DMS114 treated with DMSO at 0.1 percent for 48 hours (cell line): ENCODE measurements around the gene C15orf62.

Experiments
- DNase-seq: peaks from one replicate; lab custom pipeline; 2025; ENCODE audit not compliant: unreplicated experiment; lab: John Stamatoyannopoulos, UW

C15orf62 gene

DNA sequence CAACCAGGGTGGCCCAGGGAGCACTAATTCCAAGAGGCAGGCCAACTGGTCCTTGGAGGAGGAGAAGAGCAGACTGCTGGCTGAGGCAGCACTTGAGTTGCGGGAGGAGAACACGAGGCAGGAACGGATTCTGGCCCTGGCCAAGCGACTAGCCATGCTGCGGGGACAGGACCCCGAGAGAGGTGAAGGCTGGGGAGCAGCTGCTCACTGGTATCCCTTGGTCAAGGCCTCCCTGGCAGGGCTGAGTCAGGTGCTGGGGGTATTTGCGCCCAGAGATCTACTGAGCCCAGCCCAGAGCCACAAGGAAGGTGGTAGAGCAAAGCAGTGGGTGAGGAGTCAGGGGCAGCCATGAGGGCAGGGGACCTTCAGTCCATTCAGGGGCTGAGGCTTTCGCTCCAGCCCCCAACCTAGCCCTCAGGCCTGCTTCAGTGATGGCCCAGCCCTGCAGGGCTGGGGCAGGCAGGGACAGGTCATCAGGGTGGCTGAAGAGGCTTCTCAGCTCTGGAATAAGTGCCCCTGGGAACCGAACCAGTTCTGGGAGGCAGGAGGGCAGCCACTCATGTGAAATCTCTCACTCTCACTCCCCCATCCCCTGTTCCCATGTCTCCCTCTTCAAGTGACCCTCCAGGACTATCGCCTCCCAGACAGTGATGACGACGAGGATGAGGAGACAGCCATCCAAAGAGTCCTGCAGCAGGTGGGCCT is 43.1 kb downstream of the C15orf62 start:
- DNase-seq, result no peak

DNA sequence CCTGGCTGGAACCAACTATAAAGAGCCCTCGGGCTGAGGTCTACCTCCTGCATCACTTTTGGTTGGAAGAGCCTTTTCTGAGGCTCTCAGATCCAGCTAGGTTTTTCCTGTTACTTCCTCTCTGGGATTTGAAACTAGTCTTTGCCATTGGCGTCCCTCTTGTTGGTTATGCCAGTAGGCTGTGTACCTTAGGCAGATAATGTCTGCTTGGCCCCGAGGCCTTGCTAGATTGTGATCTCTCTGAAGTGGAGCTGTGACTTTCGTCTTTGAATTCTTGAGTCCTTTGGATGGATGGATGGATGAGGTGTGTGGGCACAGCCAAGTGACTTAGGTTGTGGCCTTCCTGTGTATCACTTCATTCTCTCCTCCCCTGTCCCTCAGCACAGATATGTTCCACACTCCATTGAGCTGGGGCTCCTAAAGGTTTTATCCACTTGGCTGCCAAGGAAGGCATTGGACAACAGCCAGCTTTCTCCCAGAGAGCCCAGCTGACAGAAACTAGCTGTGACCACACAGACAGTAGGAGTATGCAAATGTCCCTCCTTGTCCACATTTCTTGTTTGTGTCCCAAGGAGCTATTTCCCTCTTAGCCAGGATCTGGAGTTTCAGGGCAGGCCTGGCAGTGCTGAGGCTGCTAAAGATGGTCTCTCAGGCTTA is 45.4 kb downstream of the C15orf62 start:
- no peak for DNase-seq

DNA sequence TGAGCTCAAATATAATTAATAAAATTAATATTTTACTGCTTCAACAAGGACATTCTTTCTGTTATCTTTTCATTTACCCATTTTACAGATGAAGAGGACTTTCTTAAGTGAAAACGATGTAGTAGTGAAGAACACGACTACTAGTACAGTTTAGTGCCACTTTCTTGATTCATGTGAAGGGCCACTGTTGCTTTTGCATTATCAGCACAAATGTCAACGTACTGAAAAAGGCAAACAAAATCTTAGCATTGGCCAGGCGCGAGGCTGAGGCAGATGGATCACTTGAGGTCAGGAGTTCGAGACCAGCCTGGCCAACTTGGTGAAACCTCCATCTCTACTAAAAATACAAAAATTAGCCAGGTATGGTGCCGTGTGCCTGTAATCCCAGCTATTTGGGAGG is 49.3 kb downstream of the C15orf62 start:
- DNase-seq, result no peak

DNA sequence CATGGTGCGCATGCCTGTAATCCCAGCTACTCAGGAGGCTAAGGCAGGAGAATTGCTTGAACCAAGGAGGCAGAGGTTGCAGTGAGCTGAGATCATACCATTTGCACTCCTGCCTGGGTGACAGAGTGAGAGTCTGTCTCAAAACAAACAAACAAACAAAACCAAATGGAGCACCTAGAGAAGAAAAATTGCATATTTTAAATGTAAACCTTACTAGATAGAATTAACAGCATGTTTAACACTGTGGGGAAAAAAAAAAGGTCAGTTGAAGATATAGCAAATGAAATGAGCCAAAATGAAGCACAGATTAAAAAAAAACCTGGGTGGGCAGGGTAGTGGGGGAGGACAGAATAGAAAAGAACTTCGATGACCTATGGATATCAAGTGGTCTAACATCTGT is 51.4 kb downstream of the C15orf62 start:
- no peak for DNase-seq
